Heart right ventricle (tissue), 16 donors: ENCODE data around the gene DNMT3A. TPM values are rescaled to one million over a fixed set of nuclear protein-coding genes. Genes with fewer than 3 reads are reported as not detected.

Experiments used
- ATAC-seq, 8 donors: fragments of 200-7000 bp; cut with Tn5 transposase; one replicate each; pipeline ENCODE4 v1.9.1; 2020; ENCODE audit warnings: mild to moderate bottlenecking in 8 of 8, moderate library complexity in 8 of 8, moderate number of reproducible peaks in 1 of 8
- DNase-seq, 2 donors: peaks; one replicate each; pipeline ENCODE4 v3.0.0-alpha.2; 2020
- H3K27ac ChIP-seq, 10 donors: fragments of 200-600 bp; sonication (generic) in 2 of 10; one replicate each; pipeline versions ENCODE4 v1.5.0 to v1.8.0; 2020 to 2022; ENCODE audit warnings: mild to moderate bottlenecking in 3 of 10
- H3K27me3 ChIP-seq, 7 donors: fragments of 200-600 bp; one replicate each; pipeline ENCODE4 v1.8.0; 2021 to 2022; ENCODE audit warnings: mild to moderate bottlenecking in 2 of 7
- H3K36me3 ChIP-seq, 9 donors: fragments of 200-600 bp; sonication (generic) in 1 of 9; one replicate each; pipeline versions ENCODE4 v1.5.0 to v1.8.0; 2020 to 2022; ENCODE audit warnings: mild to moderate bottlenecking in 2 of 9
- H3K4me1 ChIP-seq, 9 donors: fragments of 200-600 bp; sonication (generic) in 1 of 9; one replicate each; pipeline versions ENCODE4 v1.5.0 to v1.8.0; 2020 to 2022; ENCODE audit warnings: mild to moderate bottlenecking in 4 of 9
- H3K4me3 ChIP-seq, 10 donors: fragments of 200-600 bp; sonication (generic) in 2 of 10; one replicate each; pipeline versions ENCODE4 v1.5.0 to v1.8.0; 2020 to 2022; ENCODE audit warnings: mild to moderate bottlenecking in 7 of 10, moderate library complexity in 2 of 10
- H3K9me3 ChIP-seq, 11 donors: fragments of 200-600 bp in 10 of 11; sonication (generic) in 2 of 11; one replicate each; pipeline versions ENCODE4 v1.5.0 to v1.8.0; 2013 to 2022; ENCODE audit warnings: mild to moderate bottlenecking in 2 of 11, control low read depth in 1 of 11, moderate library complexity in 1 of 11
- WGBS, 2 donors: extraction: QIAGEN DNeasy Blood & Tissue Kit; methylation state at CpG; one replicate each; pipeline ENCODE4 v1.1.7; 2013; ENCODE audit warnings: inconsistent platforms in 1 of 2; 5-methylcytosine and 5-hydroxymethylcytosine counted together
- intact Hi-C, 10 donors: fragments of 100-400 bp; cut with DNase I; formaldehyde crosslinking; loops; one replicate each; pipeline versions ENCODE4 v1.11.1 to v1.14.2; 2022
- polyA plus RNA-seq, 2 donors: library from polyadenylated mRNA; stranded (reverse); fragments of 200-250 nt; gene quantifications; one replicate each; pipeline ENCODE4 v1.2.3, GENCODE V29; 2013
- total RNA-seq, 10 donors: library from RNA; stranded (reverse); fragmentation: NEBNext Ultra II Directional in 3 of 10; extraction: Animal tissue kit (Norgen Biotek cat#: 25700) in 3 of 10; gene quantifications; one replicate each; pipeline versions ENCODE4 v1.2.1 to v1.2.4, GENCODE V29; 2021 to 2023
- TF ChIP-seq, protein P1 (sequence below), 9 donors: fragments of 200-600 bp; sonication (generic) in 2 of 9; IDR thresholded peaks; one replicate each; pipeline versions ENCODE4 v1.5.0 to v1.8.0; 2021 to 2022; ENCODE audit warnings: antibody characterized with exemption in 9 of 9, mild to moderate bottlenecking in 5 of 9, moderate library complexity in 1 of 9
- donor health status: Arrhythmogenic right ventricular cardiomyopathy.
- donor health status: ischemic (EF 13 %, LVEDD 7.1; RV severe dilation, severe dysfunction).
- donor health status: healthy with polysubstance abuse.
- donor health status: DM: no; HTN: yes; CAD: no.
- donor health status: DM: no; HTN: no; CAD: no.
- donor health status: ischemic (EF 25% LVEDD 6.9; RV normal size, moderate dysfunction).
- donor health status: ischemic (EF 25% LVEDD 5.7; RV mildly dilated, moderate dysfunction).
- donor health status: healthy.
- donor health status: DM: yes; HTN: yes; CAD: no.
- donor health status: Ischemic cardiomyopathy.
- donor health status: ischemic (EF 35%, LVEDD 5.7; RV mildly dilated, moderate dysfunction).
- donor health status: nonischemic (EF 11% LVEDD 7.7; RV severe dilation, severe dysfunction).
- donor health status: DM: yes; HTN: yes; CAD: no.
- donor health status: PGD.
- donor health status: ischemic (EF 29% LVEDD 5.4; RV normal size, mild dysfunction).
- donor health status: nonischemic (EF 23%, LVEDD 6.1; RV moderate dilation, normal function).

The DNMT3A gene
- total and polyA plus RNA-seq, 12 donors = 4.7 to 23.7 (median 19.3) TPM

GRCh38 chr2:25252291-25253152, 89.2 kb downstream of the DNMT3A start:
- H3K9me3 ChIP-seq = no peaks in the 10 kb centered on the region
- DNase-seq (peak; percentile 66 to 72), ATAC-seq (peak; percentile 61 to 83 (median 74))
- TF ChIP-seq, protein P1, sequence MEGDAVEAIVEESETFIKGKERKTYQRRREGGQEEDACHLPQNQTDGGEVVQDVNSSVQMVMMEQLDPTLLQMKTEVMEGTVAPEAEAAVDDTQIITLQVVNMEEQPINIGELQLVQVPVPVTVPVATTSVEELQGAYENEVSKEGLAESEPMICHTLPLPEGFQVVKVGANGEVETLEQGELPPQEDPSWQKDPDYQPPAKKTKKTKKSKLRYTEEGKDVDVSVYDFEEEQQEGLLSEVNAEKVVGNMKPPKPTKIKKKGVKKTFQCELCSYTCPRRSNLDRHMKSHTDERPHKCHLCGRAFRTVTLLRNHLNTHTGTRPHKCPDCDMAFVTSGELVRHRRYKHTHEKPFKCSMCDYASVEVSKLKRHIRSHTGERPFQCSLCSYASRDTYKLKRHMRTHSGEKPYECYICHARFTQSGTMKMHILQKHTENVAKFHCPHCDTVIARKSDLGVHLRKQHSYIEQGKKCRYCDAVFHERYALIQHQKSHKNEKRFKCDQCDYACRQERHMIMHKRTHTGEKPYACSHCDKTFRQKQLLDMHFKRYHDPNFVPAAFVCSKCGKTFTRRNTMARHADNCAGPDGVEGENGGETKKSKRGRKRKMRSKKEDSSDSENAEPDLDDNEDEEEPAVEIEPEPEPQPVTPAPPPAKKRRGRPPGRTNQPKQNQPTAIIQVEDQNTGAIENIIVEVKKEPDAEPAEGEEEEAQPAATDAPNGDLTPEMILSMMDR (IDR thresholded peaks at IDR 0.05) = no peak
- H3K36me3 ChIP-seq = peaks cover 0 to 48% (median 12%) of the 10 kb centered on the region in 9 donors
- H3K27me3 ChIP-seq = no peaks in the 10 kb centered on the region
- peak overlapping the region; percentile 22 to 71 (median 64) for H3K4me3 ChIP-seq
- H3K4me1 ChIP-seq = peaks cover 16 to 40% (median 31%) of the 10 kb centered on the region in 9 donors
- peak overlapping the region; percentile 18 to 90 (median 86) for H3K27ac ChIP-seq
- intact Hi-C loops = loop anchor here in 1 of 10 donors (2.0 kb wide), 1 partner anchor 18 kb away; no protein-coding TSS in a partner anchor
- WGBS, 2 donors = 8 to 13% methylated on average over 58 to 59 of the region's 62 CpGs

- peak overlapping the region; percentile 34 to 90 (median 86) for H3K27ac ChIP-seq
- peak overlapping the region; percentile 22 to 71 (median 64) for H3K4me3 ChIP-seq
- H3K9me3 ChIP-seq = no peaks in the 10 kb centered on the region
- DNase-seq (peak; percentile 60 to 63), ATAC-seq (peak; percentile 48 to 78 (median 66))
- H3K36me3 ChIP-seq = peaks cover 0 to 52% (median 21%) of the 10 kb centered on the region in 9 donors
- TF ChIP-seq, protein P1 (IDR thresholded peaks at IDR 0.05) = no peak
- no peaks in the 10 kb centered on the region for H3K27me3 ChIP-seq
- peaks cover 13 to 31% (median 22%) of the 10 kb centered on the region in 9 donors for H3K4me1 ChIP-seq
- intact Hi-C loops = loop anchor here in 1 of 10 donors (2.0 kb wide), 1 partner anchor 19 kb away; no protein-coding TSS in a partner anchor
- 1 to 2% methylated on average over 46 to 52 of the region's 52 CpGs for WGBS, 2 donors
Observed at GRCh38 chr2:25251422-25252273, 90.1 kb downstream of the DNMT3A start.

- Histone ChIP-seq H3K4me3 (peak overlapping the region in 9 of 10 donors; percentile 22 to 71 (median 63)), H3K27ac (peak overlapping the region in 8 of 10 donors; percentile 58 to 90 (median 86)), H3K27me3 (no peaks in the 10 kb centered on the region), H3K9me3 (no peaks in the 10 kb centered on the region), H3K4me1 (peaks cover 10 to 25% (median 20%) of the 10 kb centered on the region in 9 donors), H3K36me3 (peaks cover 0 to 57% (median 27%) of the 10 kb centered on the region in 9 donors)
- ATAC-seq = no peak
- intact Hi-C loops = no loop called here
- WGBS, 2 donors = 31 to 38% methylated on average over 12 to 13 of the region's 13 CpGs
- no peak for DNase-seq
- TF ChIP-seq, protein P1 (IDR thresholded peaks at IDR 0.05) = no peak
Observed at GRCh38 chr2:25251071-25251421, 90.7 kb downstream of the DNMT3A start.
